ENCODE data around the gene COQ8B. TPM values are rescaled to one million over a fixed set of nuclear protein-coding genes. Genes with fewer than 3 reads are reported as not detected.
"Not testable (repeated sequence)": the region's sequence is repeated elsewhere in the genome, so short reads cannot be mapped to it uniquely, and the experiment has no call there.

The COQ8B gene
- total RNA-seq, 1 donor from 2014 or later = 26.4 TPM

- no peak for DNase-seq (ENCODE audit: low spot score)
- TF ChIP-seq, protein P1, sequence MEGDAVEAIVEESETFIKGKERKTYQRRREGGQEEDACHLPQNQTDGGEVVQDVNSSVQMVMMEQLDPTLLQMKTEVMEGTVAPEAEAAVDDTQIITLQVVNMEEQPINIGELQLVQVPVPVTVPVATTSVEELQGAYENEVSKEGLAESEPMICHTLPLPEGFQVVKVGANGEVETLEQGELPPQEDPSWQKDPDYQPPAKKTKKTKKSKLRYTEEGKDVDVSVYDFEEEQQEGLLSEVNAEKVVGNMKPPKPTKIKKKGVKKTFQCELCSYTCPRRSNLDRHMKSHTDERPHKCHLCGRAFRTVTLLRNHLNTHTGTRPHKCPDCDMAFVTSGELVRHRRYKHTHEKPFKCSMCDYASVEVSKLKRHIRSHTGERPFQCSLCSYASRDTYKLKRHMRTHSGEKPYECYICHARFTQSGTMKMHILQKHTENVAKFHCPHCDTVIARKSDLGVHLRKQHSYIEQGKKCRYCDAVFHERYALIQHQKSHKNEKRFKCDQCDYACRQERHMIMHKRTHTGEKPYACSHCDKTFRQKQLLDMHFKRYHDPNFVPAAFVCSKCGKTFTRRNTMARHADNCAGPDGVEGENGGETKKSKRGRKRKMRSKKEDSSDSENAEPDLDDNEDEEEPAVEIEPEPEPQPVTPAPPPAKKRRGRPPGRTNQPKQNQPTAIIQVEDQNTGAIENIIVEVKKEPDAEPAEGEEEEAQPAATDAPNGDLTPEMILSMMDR (IDR thresholded peaks at IDR 0.05; ENCODE audit: unreplicated experiment) = no peak
- Mint-ChIP-seq H3K36me3 (ENCODE audit: low read depth, unreplicated experiment) (peaks cover 42% of the 10 kb centered on the region), H3K27ac (ENCODE audit: unreplicated experiment) (no peak overlapping the region), H3K27me3 (ENCODE audit: unreplicated experiment) (peaks cover 4% of the 10 kb centered on the region), H3K4me1 (ENCODE audit: unreplicated experiment) (no peaks in the 10 kb centered on the region), H3K4me3 (ENCODE audit: unreplicated experiment) (peak overlapping the region; percentile 20), H3K9me3 (ENCODE audit: unreplicated experiment) (no peaks in the 10 kb centered on the region)
Observed at GRCh38 chr19:40735013-40735771, 18.5 kb upstream of the COQ8B start.

GRCh38 chr19:40733149-40733548, 16.5 kb upstream of the COQ8B start:
- no peak overlapping the region for H3K27ac Mint-ChIP-seq (ENCODE audit: unreplicated experiment)

GRCh38 chr19:40732304-40732703, 15.6 kb upstream of the COQ8B start:
- H3K27ac Mint-ChIP-seq (ENCODE audit: unreplicated experiment); H3K4me1 Mint-ChIP-seq (ENCODE audit: unreplicated experiment); H3K9me3 Mint-ChIP-seq (ENCODE audit: unreplicated experiment); H3K4me3 Mint-ChIP-seq (ENCODE audit: unreplicated experiment); DNase-seq (ENCODE audit: low spot score); H3K27me3 Mint-ChIP-seq (ENCODE audit: unreplicated experiment): not testable (repeated sequence)
- H3K36me3 Mint-ChIP-seq (ENCODE audit: low read depth, unreplicated experiment) = peaks cover 39% of the 10 kb centered on the region

More at GRCh38 chr19:40733149-40733548, 16.5 kb upstream of the COQ8B start:
- TF ChIP-seq, protein P1 (IDR thresholded peaks at IDR 0.05; ENCODE audit: unreplicated experiment) = no peak
- Mint-ChIP-seq H3K9me3 (ENCODE audit: unreplicated experiment) (no peaks in the 10 kb centered on the region), H3K36me3 (ENCODE audit: low read depth, unreplicated experiment) (peaks cover 40% of the 10 kb centered on the region), H3K4me3 (ENCODE audit: unreplicated experiment) (no peak overlapping the region), H3K4me1 (ENCODE audit: unreplicated experiment) (no peaks in the 10 kb centered on the region), H3K27me3 (ENCODE audit: unreplicated experiment) (no peaks in the 10 kb centered on the region)
- DNase-seq (ENCODE audit: low spot score) = no peak

DNA sequence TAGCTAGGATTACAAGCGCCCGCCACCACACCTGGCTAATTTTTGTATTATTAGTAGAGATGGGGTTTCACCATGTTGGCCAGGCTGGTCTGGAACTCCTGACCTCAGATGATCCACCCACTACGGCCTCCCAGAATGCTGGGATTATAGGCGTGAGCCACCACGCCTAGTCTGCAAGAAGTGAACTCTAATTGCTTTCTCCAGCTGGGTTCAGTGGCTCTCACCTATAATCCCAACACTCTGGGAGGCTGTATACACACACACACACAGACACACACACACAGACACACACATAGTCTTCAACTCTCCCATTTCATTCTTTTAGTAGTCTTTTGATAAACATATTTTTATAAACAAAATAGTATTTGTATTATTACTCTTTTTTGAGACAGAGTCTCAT, 13.4 kb upstream of the COQ8B start:
- H3K9me3 Mint-ChIP-seq (ENCODE audit: unreplicated experiment); H3K27ac Mint-ChIP-seq (ENCODE audit: unreplicated experiment); H3K4me1 Mint-ChIP-seq (ENCODE audit: unreplicated experiment); DNase-seq (ENCODE audit: low spot score); H3K4me3 Mint-ChIP-seq (ENCODE audit: unreplicated experiment); H3K27me3 Mint-ChIP-seq (ENCODE audit: unreplicated experiment): not testable (repeated sequence)
- H3K36me3 Mint-ChIP-seq (ENCODE audit: low read depth, unreplicated experiment) = peaks cover 37% of the 10 kb centered on the region

GRCh38 chr19:40726279-40726678, 9.6 kb upstream of the COQ8B start:
- Mint-ChIP-seq H3K9me3 (ENCODE audit: unreplicated experiment) (no peaks in the 10 kb centered on the region), H3K4me1 (ENCODE audit: unreplicated experiment) (no peaks in the 10 kb centered on the region), H3K27me3 (ENCODE audit: unreplicated experiment) (no peaks in the 10 kb centered on the region), H3K27ac (ENCODE audit: unreplicated experiment) (no peak overlapping the region), H3K36me3 (ENCODE audit: low read depth, unreplicated experiment) (peaks cover 29% of the 10 kb centered on the region), H3K4me3 (ENCODE audit: unreplicated experiment) (no peak overlapping the region)
- DNase-seq (ENCODE audit: low spot score) = no peak
- TF ChIP-seq, protein P1 (IDR thresholded peaks at IDR 0.05; ENCODE audit: unreplicated experiment) = no peak

GRCh38 chr19:40724855-40725254, 8.2 kb upstream of the COQ8B start:
- TF ChIP-seq, protein P1 (IDR thresholded peaks at IDR 0.05; ENCODE audit: unreplicated experiment) = no peak
- H3K4me1 Mint-ChIP-seq (ENCODE audit: unreplicated experiment) = peaks cover 6% of the 10 kb centered on the region
- H3K4me3 Mint-ChIP-seq (ENCODE audit: unreplicated experiment) = no peak overlapping the region
- H3K36me3 Mint-ChIP-seq (ENCODE audit: low read depth, unreplicated experiment) = peaks cover 31% of the 10 kb centered on the region
- H3K27me3 Mint-ChIP-seq (ENCODE audit: unreplicated experiment) = no peaks in the 10 kb centered on the region
- no peaks in the 10 kb centered on the region for H3K9me3 Mint-ChIP-seq (ENCODE audit: unreplicated experiment)
- no peak for DNase-seq (ENCODE audit: low spot score)
- H3K27ac Mint-ChIP-seq (ENCODE audit: unreplicated experiment) = no peak overlapping the region
